SK-N-SH treated with all-trans-retinoic acid at 6 μM for 48 hours (cell line): ENCODE data around the gene ADCY9.

Source experiments
- ATAC-seq: fragments of 200-7000 bp; cut with Tn5 transposase; 3 replicates; pipeline ENCODE4 v1.9.1; 2020; ENCODE audit warnings: mild to moderate bottlenecking, moderate library complexity
- ARNTL ChIP-seq: fragments of 450-650 bp; formaldehyde crosslinking; IDR thresholded peaks from 2 replicates; pipeline ENCODE4 v1.5.0; 2020; ENCODE audit warnings: low read depth, mild to moderate bottlenecking, moderate library complexity, borderline replicate concordance
- BACH2 ChIP-seq: fragments of 250-450 bp; sonication (Bioruptor Pico); IDR thresholded peaks from 2 replicates; pipeline ENCODE4 v1.9.0; 2021; ENCODE audit warnings: mild to moderate bottlenecking, borderline replicate concordance
- CREB5 ChIP-seq: fragments of 250-450 bp; sonication (Bioruptor Pico); IDR thresholded peaks from 2 replicates; pipeline ENCODE4 v1.5.1; 2020; ENCODE audit warnings: low read depth, mild to moderate bottlenecking, moderate library complexity
- CSDC2 ChIP-seq: fragments of 250-450 bp; sonication (Bioruptor Pico); IDR thresholded peaks from 2 replicates; pipeline ENCODE4 v1.5.0; 2020; ENCODE audit warnings: mild to moderate bottlenecking, moderate library complexity
- CSRNP3 ChIP-seq: fragments of 250-450 bp; sonication (Bioruptor Pico); IDR thresholded peaks from 2 replicates; pipeline ENCODE4 v1.5.1; 2021; ENCODE audit warnings: mild to moderate bottlenecking, moderate library complexity
- ESRRG ChIP-seq: fragments of 250-450 bp; sonication (Bioruptor Pico); IDR thresholded peaks from 2 replicates; pipeline ENCODE4 v1.6.1; 2021; ENCODE audit warnings: mild to moderate bottlenecking
- GLIS3 ChIP-seq: fragments of 250-450 bp; sonication (Bioruptor Pico); IDR thresholded peaks from 2 replicates; pipeline ENCODE4 v1.5.0; 2020; ENCODE audit warnings: mild to moderate bottlenecking, moderate library complexity
- ISL1 ChIP-seq: fragments of 250-450 bp; sonication (Bioruptor Pico); IDR thresholded peaks from 2 replicates; pipeline ENCODE4 v2.1.2; 2022; ENCODE audit warnings: mild to moderate bottlenecking, moderate library complexity
- OSR1 ChIP-seq: fragments of 250-450 bp; sonication (Bioruptor Pico); IDR thresholded peaks from 2 replicates; pipeline ENCODE4 v1.8.0; 2022; ENCODE audit warnings: moderate library complexity, mild to moderate bottlenecking, inconsistent platforms
- PATZ1 ChIP-seq: fragments of 250-450 bp; sonication (Bioruptor Pico); IDR thresholded peaks from 2 replicates; pipeline ENCODE4 v1.8.0; 2020; ENCODE audit warnings: mild to moderate bottlenecking, moderate library complexity, borderline replicate concordance
- POU6F1 ChIP-seq: fragments of 250-450 bp; sonication (Bioruptor Pico); IDR thresholded peaks from 2 replicates; pipeline ENCODE4 v1.8.0; 2021; ENCODE audit warnings: low read depth, mild to moderate bottlenecking, moderate library complexity, borderline replicate concordance
- PPARA ChIP-seq: fragments of 250-450 bp; sonication (Bioruptor Pico); IDR thresholded peaks from 2 replicates; pipeline ENCODE4 v1.5.0; 2020; ENCODE audit warnings: mild to moderate bottlenecking, borderline replicate concordance
- RARB ChIP-seq: fragments of 250-450 bp; sonication (Bioruptor Pico); IDR thresholded peaks from 2 replicates; pipeline ENCODE4 v1.8.0; 2021; ENCODE audit warnings: mild to moderate bottlenecking, moderate library complexity
- SNAI2 ChIP-seq: fragments of 250-450 bp; sonication (Bioruptor Pico); IDR thresholded peaks from 2 replicates; pipeline ENCODE4 v1.5.0; 2020; ENCODE audit warnings: mild to moderate bottlenecking, moderate library complexity
- TCF4 ChIP-seq: fragments of 250-450 bp; sonication (Bioruptor Pico); IDR thresholded peaks from 2 replicates; pipeline ENCODE4 v1.8.0; 2021; ENCODE audit warnings: mild to moderate bottlenecking, moderate library complexity, borderline replicate concordance
- TOX ChIP-seq: fragments of 250-450 bp; sonication (Bioruptor Pico); IDR thresholded peaks from 2 replicates; pipeline ENCODE4 v1.8.0; 2021; ENCODE audit warnings: mild to moderate bottlenecking, moderate library complexity, borderline replicate concordance
- ZC3H10 ChIP-seq: fragments of 250-450 bp; sonication (Bioruptor Pico); IDR thresholded peaks from 2 replicates; pipeline ENCODE4 v1.5.1; 2021; ENCODE audit warnings: mild to moderate bottlenecking, moderate library complexity
- ZFP3 ChIP-seq: fragments of 250-450 bp; sonication (Bioruptor Pico); IDR thresholded peaks from 2 replicates; pipeline ENCODE4 v1.5.0; 2020; ENCODE audit warnings: mild to moderate bottlenecking, moderate library complexity
- ZNF565 ChIP-seq: fragments of 450-650 bp; formaldehyde crosslinking; conservative IDR thresholded peaks from 2 replicates; pipeline ENCODE4 v1.5.0; 2020; ENCODE audit warnings: low read depth, mild to moderate bottlenecking, moderate library complexity
- ZNF70 ChIP-seq: fragments of 450-650 bp; formaldehyde crosslinking; IDR thresholded peaks from 2 replicates; pipeline ENCODE4 v1.5.0; 2020; ENCODE audit warnings: mild to moderate bottlenecking, moderate library complexity
- ZNF8 ChIP-seq: fragments of 450-650 bp; formaldehyde crosslinking; IDR thresholded peaks from 2 replicates; pipeline ENCODE4 v1.5.0; 2020; ENCODE audit warnings: mild to moderate bottlenecking, moderate library complexity

The ADCY9 gene

GRCh38 chr16:4138713-4139112 is 22.5 kb upstream of the ADCY9 start:
- TF ChIP-seq PATZ1 (CRISPR knock-in tag) (no peak), ARNTL (CRISPR knock-in tag) (no peak), CSRNP3 (CRISPR knock-in tag) (no peak), GLIS3 (no peak), CREB5 (CRISPR knock-in tag) (no peak), TCF4 (CRISPR knock-in tag) (no peak), ZNF8 (CRISPR knock-in tag) (no peak), ZFP3 (CRISPR knock-in tag) (no peak), ZC3H10 (CRISPR knock-in tag) (no peak), PPARA (CRISPR knock-in tag) (no peak), RARB (CRISPR knock-in tag) (no peak), BACH2 (CRISPR knock-in tag) (no peak), ISL1 (CRISPR knock-in tag) (no peak), ZNF565 (CRISPR knock-in tag) (no peak), OSR1 (CRISPR knock-in tag) (no peak), ESRRG (CRISPR knock-in tag) (no peak)
- no peak for ATAC-seq

- TF ChIP-seq ZNF565 (CRISPR knock-in tag) (no peak), BACH2 (CRISPR knock-in tag) (no peak), ISL1 (CRISPR knock-in tag) (no peak), TCF4 (CRISPR knock-in tag) (no peak)
- no peak for ATAC-seq
Measured at GRCh38 chr16:4137438-4137837, 21.2 kb upstream of the ADCY9 start.

GRCh38 chr16:4136229-4136813 is 20.1 kb upstream of the ADCY9 start:
- no peak for ATAC-seq
- TF ChIP-seq ZNF70 (CRISPR knock-in tag) (no peak), SNAI2 (no peak), ESRRG (CRISPR knock-in tag) (no peak), RARB (CRISPR knock-in tag) (no peak), ISL1 (CRISPR knock-in tag) (no peak), ZFP3 (CRISPR knock-in tag) (no peak), TCF4 (CRISPR knock-in tag) (no peak), ARNTL (CRISPR knock-in tag) (no peak), ZC3H10 (CRISPR knock-in tag) (no peak), ZNF8 (CRISPR knock-in tag) (no peak), CSDC2 (no peak), GLIS3 (no peak), POU6F1 (CRISPR knock-in tag) (no peak), CSRNP3 (CRISPR knock-in tag) (no peak), TOX (CRISPR knock-in tag) (no peak), BACH2 (CRISPR knock-in tag) (no peak), CREB5 (CRISPR knock-in tag) (no peak)
